HAP-1 (cell line): ENCODE measurements around the gene TREH.

Experiments used
- DNase-seq, 2 experiments: peaks; one replicate each; pipeline ENCODE4 v3.0.0-alpha.2; 2016 to 2020; ENCODE audit warnings: low spot score in 2 of 2
- H3K27me3 ChIP-seq: fragments of 250-450 bp; sonication (Bioruptor Pico); 2 replicates; pipeline ENCODE4 v1.5.1; 2020; ENCODE audit warnings: low read depth, mild to moderate bottlenecking, moderate library complexity
- H3K36me3 ChIP-seq: fragments of 250-450 bp; sonication (Bioruptor Pico); replicated peaks from 2 replicates; pipeline ENCODE4 v1.5.1; 2020; ENCODE audit warnings: mild to moderate bottlenecking
- H3K4me1 ChIP-seq: fragments of 250-450 bp; sonication (Bioruptor Pico); 2 replicates; pipeline ENCODE4 v1.5.1; 2020; ENCODE audit warnings: mild to moderate bottlenecking
- H3K4me3 ChIP-seq: fragments of 250-450 bp; sonication (Bioruptor Pico); 2 replicates; pipeline ENCODE4 v1.5.1; 2020; ENCODE audit warnings: mild to moderate bottlenecking, moderate library complexity
- H3K9me3 ChIP-seq: fragments of 250-450 bp; sonication (Bioruptor Pico); 2 replicates; pipeline ENCODE4 v1.5.1; 2020; ENCODE audit warnings: mild to moderate bottlenecking, moderate library complexity
- in situ Hi-C: fragments of 300-500 bp; cut with MboI; formaldehyde crosslinking; loops from 3 replicates; pipeline ENCODE4 v1.14.3; 2020; ENCODE audit warnings: low sequenced_read_pairs, inconsistent platforms, mixed read lengths

TREH gene

GRCh38 chr11:118670063-118670462, 9.4 kb downstream of the TREH start:
- H3K9me3 ChIP-seq = no peaks in the 10 kb centered on the region; the same call in 1 of the 2 replicates
- in situ Hi-C loops = no loop called here
- H3K27me3 ChIP-seq = no peaks in the 10 kb centered on the region
- no peak for DNase-seq
- H3K4me1 ChIP-seq = no peaks in the 10 kb centered on the region
- no peaks in the 10 kb centered on the region for H3K36me3 ChIP-seq
- H3K4me3 ChIP-seq = no peak overlapping the region

DNA sequence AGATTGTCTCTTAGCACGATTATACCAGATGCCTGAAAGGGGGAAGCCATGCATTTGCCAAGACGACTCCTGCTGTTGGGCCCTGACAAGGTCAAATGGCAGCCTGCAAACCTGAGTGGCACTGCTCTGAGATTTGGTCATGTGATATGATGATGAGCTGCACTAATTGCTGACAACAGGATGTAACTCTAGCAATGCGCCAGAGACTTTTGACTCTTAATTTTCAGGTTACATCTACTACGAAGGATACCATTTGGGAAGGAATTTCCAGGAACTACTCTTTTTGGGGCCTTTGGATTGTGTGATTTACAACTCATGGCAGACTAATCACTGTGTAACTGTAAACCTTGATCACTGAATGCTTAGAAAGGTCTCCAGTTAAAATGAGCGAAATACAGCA, 13.1 kb downstream of the TREH start:
- no peak for DNase-seq
- no peaks in the 10 kb centered on the region; the same call in 1 of the 2 replicates for H3K9me3 ChIP-seq
- no peaks in the 10 kb centered on the region for H3K27me3 ChIP-seq
- H3K4me3 ChIP-seq = no peak overlapping the region
- no peaks in the 10 kb centered on the region for H3K36me3 ChIP-seq
- in situ Hi-C loops = no loop called here
- no peaks in the 10 kb centered on the region for H3K4me1 ChIP-seq

DNA sequence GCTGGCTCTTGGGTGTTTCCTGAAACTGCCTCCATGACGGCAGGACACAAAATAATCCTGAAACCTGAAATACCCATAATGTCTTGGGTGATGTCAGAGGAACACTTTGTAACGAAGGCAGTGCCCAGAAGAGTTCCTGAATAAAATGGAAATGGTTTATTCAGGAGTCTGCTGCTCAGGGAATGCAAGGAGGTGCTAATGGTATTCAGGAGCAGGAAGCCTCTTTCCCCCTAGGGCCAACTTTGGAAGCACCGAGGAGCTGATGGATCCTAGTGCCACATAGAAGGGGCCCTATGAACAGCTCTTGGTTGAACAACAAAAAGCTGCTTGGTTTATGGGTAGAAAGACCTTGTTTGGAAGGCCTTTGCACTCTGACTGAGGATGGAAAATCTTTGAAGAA, 15.5 kb downstream of the TREH start:
- no peak overlapping the region for H3K4me3 ChIP-seq
- H3K36me3 ChIP-seq = no peaks in the 10 kb centered on the region
- H3K27me3 ChIP-seq = no peaks in the 10 kb centered on the region
- H3K9me3 ChIP-seq = no peaks in the 10 kb centered on the region
- peaks cover 3% of the 10 kb centered on the region; the same call in 1 of the 2 replicates for H3K4me1 ChIP-seq
- DNase-seq = no peak
- in situ Hi-C loops = no loop called here

GRCh38 chr11:118663381-118663780, 16.1 kb downstream of the TREH start:
- no peak for DNase-seq
- Histone ChIP-seq H3K4me3 (no peak overlapping the region), H3K4me1 (peaks cover 3% of the 10 kb centered on the region; the same call in 1 of the 2 replicates), H3K27me3 (no peaks in the 10 kb centered on the region), H3K9me3 (no peaks in the 10 kb centered on the region), H3K36me3 (no peaks in the 10 kb centered on the region)
- in situ Hi-C loops = no loop called here

DNA sequence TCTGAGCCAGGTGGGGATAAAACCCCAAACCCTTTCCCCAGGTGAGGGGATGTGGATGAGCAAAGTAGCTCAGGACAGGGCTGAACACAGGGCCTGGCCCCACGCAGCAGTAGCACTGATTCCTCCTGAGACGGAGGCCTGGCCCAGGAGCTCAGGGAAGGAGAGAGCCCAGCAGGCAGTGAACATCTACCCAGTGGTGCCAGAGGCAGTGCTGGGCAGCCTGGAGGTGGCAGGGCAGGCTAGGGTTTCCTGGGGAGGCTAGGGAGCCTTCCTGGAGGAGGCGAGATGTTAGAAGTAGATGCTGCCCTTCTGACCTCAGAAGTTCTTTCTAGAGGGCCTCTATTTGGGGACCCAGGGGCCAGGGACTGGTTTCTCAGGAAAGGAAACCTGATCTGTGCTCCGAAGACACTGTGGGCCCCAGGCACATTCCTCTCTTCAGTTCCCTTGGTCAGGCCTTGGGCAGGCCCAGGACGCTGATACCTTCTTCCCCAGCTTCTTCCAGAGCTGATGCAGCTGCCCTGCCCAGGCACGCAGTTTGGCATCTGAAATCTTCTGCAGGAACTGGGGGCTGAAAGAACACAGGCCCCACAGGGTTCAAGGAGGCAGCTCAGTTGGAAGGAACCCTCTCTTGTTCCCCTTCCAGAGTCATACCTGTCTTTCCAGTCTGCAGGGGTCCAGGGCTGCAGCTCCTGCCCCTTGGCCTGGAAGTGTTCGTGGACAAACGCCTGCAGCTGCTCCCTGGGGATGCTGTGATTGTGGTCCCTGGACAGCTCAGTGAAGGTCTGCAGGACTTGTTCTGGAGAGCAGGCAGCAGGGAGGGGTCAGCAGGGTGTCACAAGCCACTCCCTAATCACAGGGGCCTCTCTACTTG, 16.8 kb downstream of the TREH start:
- Histone ChIP-seq H3K27me3 (no peaks in the 10 kb centered on the region), H3K9me3 (no peaks in the 10 kb centered on the region), H3K4me3 (no peak overlapping the region), H3K4me1 (peaks cover 3% of the 10 kb centered on the region; the same call in 1 of the 2 replicates), H3K36me3 (no peaks in the 10 kb centered on the region)
- no peak for DNase-seq
- in situ Hi-C loops = no loop called here

DNA sequence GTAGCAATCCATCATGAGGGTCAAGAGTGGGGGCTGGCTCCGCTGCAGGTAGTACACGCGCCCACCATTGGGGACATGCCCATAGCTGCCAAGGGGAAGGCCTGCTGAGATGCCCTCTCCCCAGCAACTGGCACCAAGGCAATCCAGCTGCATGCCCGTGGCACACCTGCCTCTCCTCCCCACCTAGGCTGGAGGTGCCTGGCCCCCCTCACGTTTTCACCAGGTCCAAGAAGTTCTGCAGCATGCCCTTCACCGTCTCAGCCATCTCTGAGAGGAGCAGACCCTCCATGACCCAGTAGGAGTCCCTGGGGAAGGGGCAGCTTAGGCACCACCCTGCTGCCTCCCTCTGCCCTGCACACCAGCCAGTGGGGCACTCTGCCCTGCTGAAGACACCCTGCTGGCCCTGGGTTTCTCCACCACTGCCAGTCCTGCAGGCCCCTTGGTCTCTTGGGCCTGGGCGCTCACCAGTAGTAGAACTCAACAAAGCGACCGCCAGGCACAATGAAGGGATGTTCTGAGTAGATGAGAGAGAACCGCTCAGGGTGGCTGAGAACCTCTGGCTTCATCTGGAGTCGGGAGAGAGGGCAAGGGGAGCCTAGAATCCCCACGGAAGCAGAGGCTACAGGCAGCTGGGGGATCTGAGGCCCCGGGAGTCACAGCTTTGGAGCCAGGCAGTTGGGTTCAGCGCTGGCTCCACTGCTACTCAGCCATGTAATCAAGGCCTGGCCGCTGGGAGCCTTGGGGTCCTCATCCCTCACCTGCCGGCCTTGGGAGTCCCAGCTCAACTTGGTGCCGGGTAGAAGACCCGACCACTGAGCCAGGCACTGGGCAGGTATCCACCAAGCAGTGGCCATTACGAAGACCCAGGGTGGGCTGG, 17.8 kb downstream of the TREH start:
- no peak overlapping the region for H3K4me3 ChIP-seq
- DNase-seq = no peak
- H3K4me1 ChIP-seq = peaks cover 3% of the 10 kb centered on the region; the same call in 1 of the 2 replicates
- no peaks in the 10 kb centered on the region for H3K27me3 ChIP-seq
- H3K36me3 ChIP-seq = no peaks in the 10 kb centered on the region
- no peaks in the 10 kb centered on the region for H3K9me3 ChIP-seq
- in situ Hi-C loops = no loop called here

DNA sequence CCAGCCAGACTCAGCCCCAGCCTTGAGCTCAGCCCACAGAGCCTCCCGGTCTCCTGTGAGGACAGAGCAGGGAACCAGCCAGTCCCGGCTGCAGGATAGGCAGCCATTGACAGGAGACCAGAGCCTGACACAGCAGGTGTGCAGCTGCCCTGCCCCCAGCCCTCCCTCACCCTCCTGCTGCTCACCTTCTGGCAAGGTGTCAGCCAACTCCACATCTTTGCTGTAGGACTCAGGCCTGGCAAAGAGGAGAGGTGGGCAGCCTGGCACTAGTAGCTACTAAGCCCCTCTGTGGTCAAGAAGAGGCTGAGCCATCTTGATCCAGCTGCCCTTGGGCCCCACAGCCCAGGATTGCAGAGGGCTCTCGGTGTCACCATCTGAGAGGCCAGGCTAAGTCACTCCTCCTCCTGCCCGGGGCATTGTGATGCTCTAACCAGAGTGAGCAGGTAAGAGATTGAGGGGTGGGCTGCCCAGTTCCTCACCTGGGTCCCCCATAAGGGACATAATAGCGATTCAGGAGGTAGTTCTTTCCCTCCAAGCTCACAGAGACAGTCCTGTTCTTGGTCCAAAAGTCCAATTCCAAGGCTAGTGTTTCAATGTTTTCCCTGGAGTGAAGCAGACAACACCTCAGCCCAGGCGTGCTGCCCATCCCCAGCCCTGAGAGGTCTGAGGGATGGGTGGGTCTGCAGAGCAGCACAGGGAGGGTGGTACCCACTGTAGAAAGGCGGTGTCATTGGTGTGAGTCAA, 18.6 kb downstream of the TREH start:
- in situ Hi-C loops = no loop called here
- Histone ChIP-seq H3K4me1 (peaks cover 3% of the 10 kb centered on the region; the same call in 1 of the 2 replicates), H3K4me3 (no peak overlapping the region), H3K9me3 (no peaks in the 10 kb centered on the region), H3K27me3 (no peaks in the 10 kb centered on the region), H3K36me3 (no peaks in the 10 kb centered on the region)
- DNase-seq = no peak

DNA sequence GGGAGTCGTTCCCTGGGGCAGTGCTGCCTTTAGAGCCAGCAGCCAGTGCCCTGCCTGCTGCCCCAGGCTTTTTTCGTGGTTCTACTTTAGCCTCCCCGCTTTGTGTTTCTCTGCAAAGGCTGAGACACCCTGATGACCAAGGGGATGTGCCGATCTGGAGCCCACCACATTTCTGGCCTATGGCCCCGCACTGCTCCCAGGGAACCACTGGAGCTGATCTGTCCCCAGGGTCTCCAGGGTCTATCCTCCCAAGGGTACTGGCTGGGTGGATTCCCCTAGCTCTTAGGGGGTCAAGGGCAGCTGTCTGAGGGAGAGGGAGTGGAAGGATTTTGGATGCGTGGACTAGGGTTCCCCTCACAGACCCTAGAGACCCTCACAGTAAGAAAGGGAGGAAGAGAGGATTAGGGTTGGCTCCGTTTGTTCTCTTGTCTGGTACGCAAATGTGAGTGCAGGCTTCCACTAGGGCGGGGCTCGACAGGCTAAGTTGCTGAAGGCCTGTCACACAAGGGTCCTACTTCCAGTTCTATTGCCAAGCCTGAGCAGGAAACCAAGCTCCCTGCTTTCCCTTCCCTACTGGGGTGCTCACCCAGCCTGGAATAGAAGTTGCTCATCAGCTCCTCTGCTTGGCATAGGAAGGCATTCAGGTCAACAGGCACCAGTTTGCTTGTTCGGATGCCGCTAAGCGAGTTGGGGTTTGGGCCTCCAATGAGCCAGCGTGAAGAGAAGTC, 19.3 kb downstream of the TREH start:
- Histone ChIP-seq H3K27me3 (no peaks in the 10 kb centered on the region), H3K4me1 (peaks cover 3% of the 10 kb centered on the region; the same call in 1 of the 2 replicates), H3K9me3 (no peaks in the 10 kb centered on the region), H3K4me3 (no peak overlapping the region), H3K36me3 (no peaks in the 10 kb centered on the region)
- in situ Hi-C loops = no loop called here
- DNase-seq = no peak

- H3K9me3 ChIP-seq = no peaks in the 10 kb centered on the region
- in situ Hi-C loops = no loop called here
- peaks cover 3% of the 10 kb centered on the region; the same call in 1 of the 2 replicates for H3K4me1 ChIP-seq
- peak; percentile 86 to 98 for DNase-seq
- no peak overlapping the region for H3K4me3 ChIP-seq
- H3K36me3 ChIP-seq = no peaks in the 10 kb centered on the region
- no peaks in the 10 kb centered on the region for H3K27me3 ChIP-seq
These were observed 20.0 kb downstream of the TREH start for GRCh38 chr11:118659314-118659952.

- Histone ChIP-seq H3K36me3 (no peaks in the 10 kb centered on the region), H3K4me3 (no peak overlapping the region), H3K4me1 (peaks cover 3% of the 10 kb centered on the region; the same call in 1 of the 2 replicates), H3K27me3 (no peaks in the 10 kb centered on the region), H3K9me3 (no peaks in the 10 kb centered on the region)
- in situ Hi-C loops = no loop called here
- DNase-seq = no peak
These were observed 20.8 kb downstream of the TREH start for GRCh38 chr11:118658429-118659313.

- in situ Hi-C loops = no loop called here
- no peak overlapping the region for H3K4me3 ChIP-seq
- no peaks in the 10 kb centered on the region for H3K27me3 ChIP-seq
- H3K9me3 ChIP-seq = no peaks in the 10 kb centered on the region
- peaks cover 3% of the 10 kb centered on the region; the same call in 1 of the 2 replicates for H3K4me1 ChIP-seq
- DNase-seq = no peak
- no peaks in the 10 kb centered on the region; the same call in 1 of the 2 replicates for H3K36me3 ChIP-seq
These were observed 21.6 kb downstream of the TREH start for GRCh38 chr11:118657709-118658428.
